ENCODE measurements around the gene ZNF606. TPM values are rescaled to one million over a fixed set of nuclear protein-coding genes. Genes with fewer than 3 reads are reported as not detected.
A peak's percentile ranks its signal among the peaks of the same experiment; 100 is the strongest.

The ZNF606 gene
- total RNA-seq, 2 donors from 2014 or later: 11.7 to 21.4 TPM

DNA sequence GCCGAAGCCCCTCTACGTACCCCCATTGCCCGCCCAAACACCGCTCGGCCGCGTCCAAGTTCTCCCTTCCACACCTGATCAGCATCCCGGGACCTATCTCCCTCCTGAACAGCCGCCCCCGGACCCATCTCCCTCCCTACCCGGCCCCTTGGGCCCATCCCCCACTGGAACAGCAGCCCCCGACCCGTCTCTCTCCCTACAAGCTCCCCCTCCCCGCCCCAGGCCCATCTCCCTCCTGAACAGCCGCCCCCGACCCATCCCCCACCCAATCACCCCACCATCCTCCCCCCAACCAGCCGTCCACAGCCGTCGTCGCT is 31.8 kb upstream of the ZNF606 start:
- H3K36me3 ChIP-seq (replicated peaks in 1 of 2; ENCODE audit: insufficient read depth in 1 of 2, low read depth in 2 of 2): no peaks in the 10 kb centered on the region
- H3K4me1 ChIP-seq: peaks cover 9% of the 10 kb centered on the region
- H3K27ac ChIP-seq: peak overlapping the region in 2 of 4 donors; percentile 26 to 59
- ATAC-seq (no peak), DNase-seq (no peak)
- 2 to 9% methylated on average over 17 to 20 of the region's 20 CpGs for WGBS, 2 donors
- H3K4me3 ChIP-seq: no peak overlapping the region
- no peak for TF ChIP-seq POLR2A (IDR thresholded peaks at IDR 0.05)
- TF ChIP-seq, protein P1, sequence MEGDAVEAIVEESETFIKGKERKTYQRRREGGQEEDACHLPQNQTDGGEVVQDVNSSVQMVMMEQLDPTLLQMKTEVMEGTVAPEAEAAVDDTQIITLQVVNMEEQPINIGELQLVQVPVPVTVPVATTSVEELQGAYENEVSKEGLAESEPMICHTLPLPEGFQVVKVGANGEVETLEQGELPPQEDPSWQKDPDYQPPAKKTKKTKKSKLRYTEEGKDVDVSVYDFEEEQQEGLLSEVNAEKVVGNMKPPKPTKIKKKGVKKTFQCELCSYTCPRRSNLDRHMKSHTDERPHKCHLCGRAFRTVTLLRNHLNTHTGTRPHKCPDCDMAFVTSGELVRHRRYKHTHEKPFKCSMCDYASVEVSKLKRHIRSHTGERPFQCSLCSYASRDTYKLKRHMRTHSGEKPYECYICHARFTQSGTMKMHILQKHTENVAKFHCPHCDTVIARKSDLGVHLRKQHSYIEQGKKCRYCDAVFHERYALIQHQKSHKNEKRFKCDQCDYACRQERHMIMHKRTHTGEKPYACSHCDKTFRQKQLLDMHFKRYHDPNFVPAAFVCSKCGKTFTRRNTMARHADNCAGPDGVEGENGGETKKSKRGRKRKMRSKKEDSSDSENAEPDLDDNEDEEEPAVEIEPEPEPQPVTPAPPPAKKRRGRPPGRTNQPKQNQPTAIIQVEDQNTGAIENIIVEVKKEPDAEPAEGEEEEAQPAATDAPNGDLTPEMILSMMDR (IDR thresholded peaks at IDR 0.05): no peak
- H3K27me3 ChIP-seq: no peaks in the 10 kb centered on the region
- intact Hi-C loops (cut with DNase I): no loop called here
- peaks cover 0 to 7% (median 0%) of the 10 kb centered on the region in 3 donors for H3K9me3 ChIP-seq

DNA sequence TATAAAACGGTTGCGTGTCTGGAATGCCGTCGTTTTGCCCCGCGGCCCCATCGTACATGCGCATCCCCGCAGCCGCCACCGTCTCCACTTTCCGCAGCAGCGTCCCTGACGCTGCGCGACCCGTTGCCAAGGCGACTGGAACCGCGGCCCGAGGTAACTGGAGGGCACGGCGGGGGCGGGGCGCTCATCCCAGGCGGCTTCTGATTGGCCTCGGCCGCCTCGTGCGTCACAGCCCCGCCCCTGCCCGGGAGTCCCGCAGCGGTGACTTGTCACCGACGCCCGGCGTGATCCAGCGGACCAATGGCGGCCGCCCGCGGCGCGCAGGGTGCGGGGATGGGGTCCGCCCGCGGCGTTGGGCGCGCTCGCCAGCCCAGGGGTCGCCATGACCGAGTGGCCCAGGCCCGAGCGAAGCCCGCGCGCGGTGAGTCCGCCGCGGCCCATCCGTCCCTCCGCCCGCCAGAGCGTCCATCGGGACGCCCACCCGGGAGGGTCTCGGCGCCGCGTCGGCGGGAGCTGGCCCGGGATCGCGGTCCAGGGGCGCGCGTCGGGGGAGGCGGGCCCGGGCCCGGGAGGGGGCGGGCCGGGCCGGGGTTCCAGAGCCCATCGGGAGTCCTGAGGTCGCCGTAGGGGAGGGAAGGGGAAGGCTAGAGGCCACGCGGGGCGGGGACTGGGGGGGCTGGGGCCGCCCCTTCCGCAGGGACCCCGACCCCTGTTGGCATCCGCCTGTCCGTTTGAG is 31.3 kb upstream of the ZNF606 start, which contains the start of gene ZSCAN1:
Gene ZSCAN1 (plus strand): TSS at position 285 of the 736 bp plus-strand sequence. CDS start 3,812 bp downstream, outside the sequence.
- TF ChIP-seq, protein P1 (IDR thresholded peaks at IDR 0.05): no peak
- TF ChIP-seq POLR2A (IDR thresholded peaks at IDR 0.05): peak in 2 of 3 donors; percentile 25 to 33
- Histone ChIP-seq H3K27ac (peak within 1 kb of the TSS in 3 of 4 donors; percentile 26 to 66 (median 59)), H3K27me3 (no peaks in the 10 kb centered on the region), H3K9me3 (peaks cover 0 to 2% (median 0%) of the 10 kb centered on the region in 3 donors), H3K4me3 (no peak within 1 kb of the TSS), H3K4me1 (peaks cover 9% of the 10 kb centered on the region), H3K36me3 (replicated peaks in 1 of 2; ENCODE audit: insufficient read depth in 1 of 2, low read depth in 2 of 2) (no peaks in the 10 kb centered on the region)
- peak; percentile 95 for ATAC-seq
- intact Hi-C loops (cut with DNase I): no loop called here
- peak; percentile 82 to 91 (median 89) for DNase-seq
- 2 to 3% methylated on average over 25 to 76 of the region's 101 CpGs for WGBS, 2 donors

DNA sequence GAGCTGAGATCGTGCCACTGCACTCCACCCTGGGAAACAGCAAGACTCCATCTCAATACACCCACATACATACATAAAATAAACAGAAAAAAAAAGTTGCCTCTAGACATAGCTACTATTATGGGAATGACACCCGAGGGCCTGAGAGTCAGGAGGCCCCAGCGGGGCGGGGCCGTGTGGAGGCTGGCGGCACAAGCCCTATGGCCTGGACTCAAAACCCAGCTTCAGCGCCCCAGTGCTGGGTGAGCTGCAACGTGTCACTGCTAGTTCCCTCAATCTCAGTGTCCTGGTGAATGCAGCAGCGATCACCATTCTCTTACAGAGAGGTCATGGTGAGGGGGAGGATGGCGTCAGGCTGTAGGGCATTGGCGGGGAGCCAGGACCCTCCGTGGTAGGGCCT is 22.0 kb upstream of the ZNF606 start:
- Histone ChIP-seq H3K27me3 (no peaks in the 10 kb centered on the region), H3K36me3 (replicated peaks in 1 of 2; ENCODE audit: insufficient read depth in 1 of 2, low read depth in 2 of 2) (no peaks in the 10 kb centered on the region), H3K27ac (no peak overlapping the region), H3K4me3 (no peak overlapping the region), H3K4me1 (no peaks in the 10 kb centered on the region), H3K9me3 (peaks cover 0 to 10% (median 0%) of the 10 kb centered on the region in 3 donors)
- no peak for TF ChIP-seq POLR2A (IDR thresholded peaks at IDR 0.05)
- TF ChIP-seq, protein P1 (IDR thresholded peaks at IDR 0.05): no peak
- intact Hi-C loops (cut with DNase I): no loop called here
- ATAC-seq (no peak), DNase-seq (no peak)
- WGBS, 2 donors: 77 to 96% methylated on average over 9 to 12 of the region's 12 CpGs

DNA sequence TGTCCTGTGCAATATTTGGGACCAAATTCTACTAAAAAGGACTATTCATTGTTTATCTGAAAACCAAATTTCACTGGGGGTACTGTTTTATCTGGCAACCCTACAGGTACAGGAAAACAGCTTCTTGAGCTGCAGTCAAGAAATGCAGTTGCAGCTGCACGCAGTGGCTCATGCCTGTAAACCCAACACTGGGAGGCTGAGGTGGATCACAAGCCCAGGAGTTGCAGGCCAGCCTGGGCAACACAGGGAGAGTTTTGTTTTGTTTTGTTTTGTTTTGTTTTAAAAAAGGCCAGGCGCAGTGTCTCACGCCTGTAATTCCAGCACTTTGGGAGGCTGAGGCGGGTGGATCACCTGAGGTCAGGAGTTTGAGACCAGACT is 19.7 kb upstream of the ZNF606 start:
- ATAC-seq: no peak
- Histone ChIP-seq H3K4me1 (no peaks in the 10 kb centered on the region), H3K27me3 (no peaks in the 10 kb centered on the region), H3K36me3 (replicated peaks in 1 of 2; ENCODE audit: insufficient read depth in 1 of 2, low read depth in 2 of 2) (no peaks in the 10 kb centered on the region), H3K9me3 (peaks cover 0 to 10% (median 0%) of the 10 kb centered on the region in 3 donors), H3K4me3 (no peak overlapping the region), H3K27ac (no peak overlapping the region)
- no peak for DNase-seq
- intact Hi-C loops (cut with DNase I): no loop called here
- TF ChIP-seq POLR2A (IDR thresholded peaks at IDR 0.05): no peak
- TF ChIP-seq, protein P1 (IDR thresholded peaks at IDR 0.05): no peak
- WGBS, 2 donors: 62 to 65% methylated on average over 4 of the region's 4 CpGs
